Liver (tissue), 9 donors: ENCODE data around the gene BSN. TPM values are rescaled to one million over a fixed set of nuclear protein-coding genes. Genes with fewer than 3 reads are reported as not detected.

Experiments used
- DNase-seq: peaks from one replicate; pipeline ENCODE4 v3.0.0-alpha.2; 2017; ENCODE audit warnings: low spot score
- H3K27ac ChIP-seq, 2 donors: one replicate each; pipeline ENCODE4 v1.7.0; 2013; ENCODE audit warnings: inconsistent platforms in 2 of 2, low read length in 2 of 2, control low read depth in 1 of 2, low read depth in 1 of 2, mild to moderate bottlenecking in 1 of 2
- H3K27me3 ChIP-seq, 4 donors: one replicate each; pipeline versions ENCODE4 v1.6.1 to v1.7.0; 2013; ENCODE audit warnings: low read length in 3 of 4, inconsistent platforms in 1 of 4, mild to moderate bottlenecking in 1 of 4, moderate library complexity in 1 of 4; ENCODE audit not compliant: control insufficient read depth in 4 of 4, insufficient read depth in 4 of 4
- H3K36me3 ChIP-seq, 4 donors: one replicate each; pipeline versions ENCODE4 v1.6.1 to v1.7.0; 2013; ENCODE audit warnings: low read length in 3 of 4, mild to moderate bottlenecking in 3 of 4, low read depth in 1 of 4, moderate library complexity in 1 of 4; ENCODE audit not compliant: control insufficient read depth in 4 of 4, insufficient read depth in 3 of 4
- H3K4me1 ChIP-seq, 4 donors: one replicate each; pipeline versions ENCODE4 v1.6.1 to v1.7.0; 2013; ENCODE audit warnings: low read length in 3 of 4, mild to moderate bottlenecking in 3 of 4, moderate library complexity in 1 of 4; ENCODE audit not compliant: control insufficient read depth in 4 of 4, insufficient read depth in 4 of 4
- H3K4me3 ChIP-seq, 3 donors: one replicate each; pipeline versions ENCODE4 v1.6.1 to v1.7.0; 2013; ENCODE audit warnings: low read length in 3 of 3, control low read depth in 1 of 3, low read depth in 1 of 3, mild to moderate bottlenecking in 1 of 3
- H3K9ac ChIP-seq, 2 donors: one replicate each; pipeline ENCODE4 v1.7.0; 2013; ENCODE audit warnings: low read length in 2 of 2, mild to moderate bottlenecking in 2 of 2, moderate library complexity in 2 of 2, control low read depth in 1 of 2, low read depth in 1 of 2
- H3K9me3 ChIP-seq, 4 donors: one replicate each; pipeline versions ENCODE4 v1.6.1 to v1.7.0; 2013; ENCODE audit warnings: low read length in 3 of 4; ENCODE audit not compliant: control insufficient read depth in 4 of 4
- EGR1 ChIP-seq, 2 donors: IDR thresholded peaks; 2 replicates each; pipeline ENCODE4 v1.6.1; 2016 to 2018; ENCODE audit warnings: antibody characterized with exemption in 2 of 2, low read depth in 2 of 2
- FOXA1 ChIP-seq: IDR thresholded peaks from 2 replicates; pipeline ENCODE4 v1.6.1; 2016; ENCODE audit warnings: antibody characterized with exemption
- GABPA ChIP-seq, 2 donors: IDR thresholded peaks in 1 of 2; conservative IDR thresholded peaks in 1 of 2; 2 replicates each; pipeline ENCODE4 v1.6.1; 2016; ENCODE audit warnings: antibody characterized with exemption in 2 of 2, mild to moderate bottlenecking in 1 of 2, moderate library complexity in 1 of 2
- HNF4A ChIP-seq, 2 donors: conservative IDR thresholded peaks; 2 replicates each; pipeline ENCODE4 v1.6.1; 2016; ENCODE audit warnings: antibody characterized with exemption in 2 of 2, mild to moderate bottlenecking in 2 of 2
- HNF4G ChIP-seq: IDR thresholded peaks from 2 replicates; pipeline ENCODE4 v1.6.1; 2016; ENCODE audit warnings: antibody characterized with exemption
- JUND ChIP-seq, 2 donors: IDR thresholded peaks; 2 replicates each; pipeline ENCODE4 v1.6.1; 2016; ENCODE audit warnings: antibody characterized with exemption in 2 of 2
- NR2F2 ChIP-seq: IDR thresholded peaks from 2 replicates; pipeline ENCODE4 v1.6.1; 2016; ENCODE audit warnings: antibody characterized with exemption
- RAD21 ChIP-seq, 2 donors: IDR thresholded peaks; 2 replicates each; pipeline ENCODE4 v1.6.1; 2016; ENCODE audit warnings: antibody characterized with exemption in 2 of 2, mild to moderate bottlenecking in 2 of 2
- RXRA ChIP-seq, 2 donors: IDR thresholded peaks; 2 replicates each; pipeline ENCODE4 v1.6.1; 2017 to 2018; ENCODE audit warnings: antibody characterized with exemption in 2 of 2, mild to moderate bottlenecking in 1 of 2
- TAF1 ChIP-seq: conservative IDR thresholded peaks from 2 replicates; pipeline ENCODE4 v1.6.1; 2016; ENCODE audit warnings: antibody characterized with exemption, mild to moderate bottlenecking
- YY1 ChIP-seq: IDR thresholded peaks from 2 replicates; pipeline ENCODE4 v1.6.1; 2016; ENCODE audit warnings: antibody characterized with exemption, mild to moderate bottlenecking
- WGBS: extraction: QIAGEN DNeasy Blood & Tissue Kit; methylation state at CpG from one replicate; pipeline ENCODE4 v1.1.7; 2013; 5-methylcytosine and 5-hydroxymethylcytosine counted together
- polyA plus RNA-seq, 2 donors: library from polyadenylated mRNA; stranded (reverse) in 1 of 2; unstranded in 1 of 2; fragments of 200-250 nt in 1 of 2; fragments of >200 nt in 1 of 2; fragmentation: Nextera tagmentation in 1 of 2; extraction: Ambion mirVana in 1 of 2; gene quantifications; one replicate each; pipeline versions ENCODE4 v1.2.1 to v1.2.3, GENCODE V29; 2013 to 2015
- total RNA-seq, 2 donors: library from RNA; depleted of rRNA; stranded (reverse); fragments of >200 nt; gene quantifications; one replicate each; pipeline ENCODE4 v1.2.3, GENCODE V29; 2014
- TF ChIP-seq, protein P1 (sequence below): fragments of 150-350 bp; IDR thresholded peaks from 2 replicates; pipeline ENCODE4 v1.5.1; 2017; ENCODE audit warnings: improper control_type of control experiment, low read depth, low read length; ENCODE audit not compliant: missing input control
- TF ChIP-seq, protein P2 (sequence below): IDR thresholded peaks from 2 replicates; pipeline ENCODE4 v1.6.1; 2016; ENCODE audit warnings: antibody characterized with exemption
- TF ChIP-seq, protein P3 (sequence below): IDR thresholded peaks from 2 replicates; pipeline ENCODE4 v1.6.1; 2016; ENCODE audit warnings: antibody characterized with exemption
- TF ChIP-seq, protein P4 (sequence below): IDR thresholded peaks from 2 replicates; pipeline ENCODE4 v1.6.1; 2016; ENCODE audit warnings: antibody characterized with exemption, mild to moderate bottlenecking
- TF ChIP-seq, protein P5 (sequence below): IDR thresholded peaks from 2 replicates; pipeline ENCODE4 v1.6.1; 2016; ENCODE audit warnings: antibody characterized with exemption
- donor health status: healthy.
- donor health status: healthy.
- donor health status: healthy.
- donor health status: healthy.
- donor health status: healthy.

Gene BSN
- total and polyA plus RNA-seq, 4 donors, result 0.32 to 0.67 (median 0.40) TPM

DNA sequence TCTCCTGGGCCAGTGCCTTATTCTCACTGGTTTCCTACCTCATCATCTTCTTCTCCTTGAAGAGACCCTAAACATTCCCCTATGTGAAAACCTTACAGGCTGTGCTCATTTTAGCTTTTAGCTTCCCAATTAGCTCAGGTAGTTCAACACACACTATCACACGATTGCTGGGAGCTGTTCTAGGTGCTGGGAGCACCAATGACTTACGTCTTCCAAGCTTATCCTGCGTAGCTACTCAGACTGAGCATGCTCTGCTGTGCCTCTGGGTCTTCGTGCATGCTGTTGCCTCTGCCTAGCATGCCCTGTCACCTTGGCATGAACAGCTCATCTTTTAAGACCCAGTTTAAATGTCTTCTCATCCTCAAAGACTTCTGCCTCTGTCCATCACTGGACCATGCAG lies 64.1 kb downstream of the BSN start:
- no peak overlapping the region for H3K9ac ChIP-seq
- TF ChIP-seq, protein P1, sequence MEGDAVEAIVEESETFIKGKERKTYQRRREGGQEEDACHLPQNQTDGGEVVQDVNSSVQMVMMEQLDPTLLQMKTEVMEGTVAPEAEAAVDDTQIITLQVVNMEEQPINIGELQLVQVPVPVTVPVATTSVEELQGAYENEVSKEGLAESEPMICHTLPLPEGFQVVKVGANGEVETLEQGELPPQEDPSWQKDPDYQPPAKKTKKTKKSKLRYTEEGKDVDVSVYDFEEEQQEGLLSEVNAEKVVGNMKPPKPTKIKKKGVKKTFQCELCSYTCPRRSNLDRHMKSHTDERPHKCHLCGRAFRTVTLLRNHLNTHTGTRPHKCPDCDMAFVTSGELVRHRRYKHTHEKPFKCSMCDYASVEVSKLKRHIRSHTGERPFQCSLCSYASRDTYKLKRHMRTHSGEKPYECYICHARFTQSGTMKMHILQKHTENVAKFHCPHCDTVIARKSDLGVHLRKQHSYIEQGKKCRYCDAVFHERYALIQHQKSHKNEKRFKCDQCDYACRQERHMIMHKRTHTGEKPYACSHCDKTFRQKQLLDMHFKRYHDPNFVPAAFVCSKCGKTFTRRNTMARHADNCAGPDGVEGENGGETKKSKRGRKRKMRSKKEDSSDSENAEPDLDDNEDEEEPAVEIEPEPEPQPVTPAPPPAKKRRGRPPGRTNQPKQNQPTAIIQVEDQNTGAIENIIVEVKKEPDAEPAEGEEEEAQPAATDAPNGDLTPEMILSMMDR, result no peak
- DNase-seq, result no peak
- no peak overlapping the region for H3K27ac ChIP-seq
- no peaks in the 10 kb centered on the region for H3K36me3 ChIP-seq
- no peaks in the 10 kb centered on the region for H3K4me1 ChIP-seq
- no peaks in the 10 kb centered on the region for H3K27me3 ChIP-seq
- H3K9me3 ChIP-seq, result no peaks in the 10 kb centered on the region
- H3K4me3 ChIP-seq, result no peak overlapping the region
- 85% methylated on average over 4 of the region's 4 CpGs for whole genome bisulfite sequencing

DNA sequence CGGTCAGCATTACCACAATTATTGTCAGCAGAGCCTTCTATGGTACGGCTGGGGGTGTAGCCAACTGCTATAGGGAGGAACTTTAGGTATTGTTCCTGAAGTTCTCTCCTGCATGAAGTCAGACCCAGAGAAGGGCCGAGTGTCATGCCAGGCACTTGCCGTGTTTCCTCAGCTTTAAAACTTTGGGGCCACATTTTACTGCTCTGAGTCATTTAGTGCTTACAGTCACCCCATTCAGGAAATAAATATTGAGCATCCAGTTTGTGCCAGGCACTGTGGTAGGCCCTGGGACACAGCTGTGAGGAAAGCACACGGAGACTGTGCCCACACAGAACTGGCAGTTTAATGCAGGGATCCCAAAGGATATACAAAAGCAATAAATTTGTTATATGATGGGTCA lies 65.4 kb downstream of the BSN start:
- Histone ChIP-seq H3K27ac (no peak overlapping the region), H3K27me3 (no peaks in the 10 kb centered on the region), H3K36me3 (no peaks in the 10 kb centered on the region), H3K4me1 (no peaks in the 10 kb centered on the region), H3K4me3 (no peak overlapping the region), H3K9ac (no peak overlapping the region), H3K9me3 (no peaks in the 10 kb centered on the region)
- no peak for DNase-seq
- TF ChIP-seq, protein P1, result no peak
- TF ChIP-seq EGR1 (IDR thresholded peaks at IDR 0.05; ENCODE audit: low read depth in 2 of 2) (no peak), FOXA1 (no peak), YY1 (no peak), TAF1 (no peak), GABPA (IDR thresholded peaks at IDR 0.05 in 1 of 2, conservative IDR thresholded peaks at IDR 0.05 in 1 of 2) (no peak), NR2F2 (no peak), HNF4A (conservative IDR thresholded peaks at IDR 0.05) (no peak), JUND (IDR thresholded peaks at IDR 0.05) (no peak), RXRA (IDR thresholded peaks at IDR 0.05) (no peak), HNF4G (no peak), RAD21 (IDR thresholded peaks at IDR 0.05) (no peak)
- TF ChIP-seq, protein P2, sequence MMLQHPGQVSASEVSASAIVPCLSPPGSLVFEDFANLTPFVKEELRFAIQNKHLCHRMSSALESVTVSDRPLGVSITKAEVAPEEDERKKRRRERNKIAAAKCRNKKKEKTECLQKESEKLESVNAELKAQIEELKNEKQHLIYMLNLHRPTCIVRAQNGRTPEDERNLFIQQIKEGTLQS, result no peak
- TF ChIP-seq, protein P3, sequence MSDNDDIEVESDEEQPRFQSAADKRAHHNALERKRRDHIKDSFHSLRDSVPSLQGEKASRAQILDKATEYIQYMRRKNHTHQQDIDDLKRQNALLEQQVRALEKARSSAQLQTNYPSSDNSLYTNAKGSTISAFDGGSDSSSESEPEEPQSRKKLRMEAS, result no peak
- TF ChIP-seq, protein P4, sequence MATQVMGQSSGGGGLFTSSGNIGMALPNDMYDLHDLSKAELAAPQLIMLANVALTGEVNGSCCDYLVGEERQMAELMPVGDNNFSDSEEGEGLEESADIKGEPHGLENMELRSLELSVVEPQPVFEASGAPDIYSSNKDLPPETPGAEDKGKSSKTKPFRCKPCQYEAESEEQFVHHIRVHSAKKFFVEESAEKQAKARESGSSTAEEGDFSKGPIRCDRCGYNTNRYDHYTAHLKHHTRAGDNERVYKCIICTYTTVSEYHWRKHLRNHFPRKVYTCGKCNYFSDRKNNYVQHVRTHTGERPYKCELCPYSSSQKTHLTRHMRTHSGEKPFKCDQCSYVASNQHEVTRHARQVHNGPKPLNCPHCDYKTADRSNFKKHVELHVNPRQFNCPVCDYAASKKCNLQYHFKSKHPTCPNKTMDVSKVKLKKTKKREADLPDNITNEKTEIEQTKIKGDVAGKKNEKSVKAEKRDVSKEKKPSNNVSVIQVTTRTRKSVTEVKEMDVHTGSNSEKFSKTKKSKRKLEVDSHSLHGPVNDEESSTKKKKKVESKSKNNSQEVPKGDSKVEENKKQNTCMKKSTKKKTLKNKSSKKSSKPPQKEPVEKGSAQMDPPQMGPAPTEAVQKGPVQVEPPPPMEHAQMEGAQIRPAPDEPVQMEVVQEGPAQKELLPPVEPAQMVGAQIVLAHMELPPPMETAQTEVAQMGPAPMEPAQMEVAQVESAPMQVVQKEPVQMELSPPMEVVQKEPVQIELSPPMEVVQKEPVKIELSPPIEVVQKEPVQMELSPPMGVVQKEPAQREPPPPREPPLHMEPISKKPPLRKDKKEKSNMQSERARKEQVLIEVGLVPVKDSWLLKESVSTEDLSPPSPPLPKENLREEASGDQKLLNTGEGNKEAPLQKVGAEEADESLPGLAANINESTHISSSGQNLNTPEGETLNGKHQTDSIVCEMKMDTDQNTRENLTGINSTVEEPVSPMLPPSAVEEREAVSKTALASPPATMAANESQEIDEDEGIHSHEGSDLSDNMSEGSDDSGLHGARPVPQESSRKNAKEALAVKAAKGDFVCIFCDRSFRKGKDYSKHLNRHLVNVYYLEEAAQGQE, result no peak
- TF ChIP-seq, protein P5, sequence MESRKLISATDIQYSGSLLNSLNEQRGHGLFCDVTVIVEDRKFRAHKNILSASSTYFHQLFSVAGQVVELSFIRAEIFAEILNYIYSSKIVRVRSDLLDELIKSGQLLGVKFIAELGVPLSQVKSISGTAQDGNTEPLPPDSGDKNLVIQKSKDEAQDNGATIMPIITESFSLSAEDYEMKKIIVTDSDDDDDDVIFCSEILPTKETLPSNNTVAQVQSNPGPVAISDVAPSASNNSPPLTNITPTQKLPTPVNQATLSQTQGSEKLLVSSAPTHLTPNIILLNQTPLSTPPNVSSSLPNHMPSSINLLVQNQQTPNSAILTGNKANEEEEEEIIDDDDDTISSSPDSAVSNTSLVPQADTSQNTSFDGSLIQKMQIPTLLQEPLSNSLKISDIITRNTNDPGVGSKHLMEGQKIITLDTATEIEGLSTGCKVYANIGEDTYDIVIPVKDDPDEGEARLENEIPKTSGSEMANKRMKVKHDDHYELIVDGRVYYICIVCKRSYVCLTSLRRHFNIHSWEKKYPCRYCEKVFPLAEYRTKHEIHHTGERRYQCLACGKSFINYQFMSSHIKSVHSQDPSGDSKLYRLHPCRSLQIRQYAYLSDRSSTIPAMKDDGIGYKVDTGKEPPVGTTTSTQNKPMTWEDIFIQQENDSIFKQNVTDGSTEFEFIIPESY, result no peak
- WGBS, result 93% methylated on average over 5 of the region's 5 CpGs
